Stomach (tissue), 4 donors: Measurements from ENCODE around the gene JPH3.

Experiments
- EP300 ChIP-seq: sonication (generic); formaldehyde crosslinking; IDR thresholded peaks from one replicate; pipeline ENCODE4 v1.6.1; 2017; ENCODE audit warnings: antibody characterized with exemption
- POLR2A ChIP-seq, 4 donors: fragments of 450-650 bp; IDR thresholded peaks; one replicate each; pipeline ENCODE4 v1.6.1; 2016; ENCODE audit warnings: antibody characterized with exemption in 4 of 4, control low read depth in 2 of 4, mild to moderate bottlenecking in 1 of 4, moderate library complexity in 1 of 4
- POLR2AphosphoS5 ChIP-seq, 3 donors: sonication (generic); formaldehyde crosslinking; IDR thresholded peaks; one replicate each; pipeline ENCODE4 v1.6.1; 2016; ENCODE audit warnings: antibody characterized with exemption in 3 of 3
- TF ChIP-seq, protein P1 (sequence below), 7 experiments: fragments of 450-650 bp in 4 of 7; fragments of 200-600 bp in 3 of 7; sonication (generic) in 3 of 7; IDR thresholded peaks; one replicate each; pipeline ENCODE4 v1.5.1; 2016 to 2019; ENCODE audit warnings: antibody characterized with exemption in 7 of 7, control low read depth in 2 of 7, mild to moderate bottlenecking in 1 of 7

DNA sequence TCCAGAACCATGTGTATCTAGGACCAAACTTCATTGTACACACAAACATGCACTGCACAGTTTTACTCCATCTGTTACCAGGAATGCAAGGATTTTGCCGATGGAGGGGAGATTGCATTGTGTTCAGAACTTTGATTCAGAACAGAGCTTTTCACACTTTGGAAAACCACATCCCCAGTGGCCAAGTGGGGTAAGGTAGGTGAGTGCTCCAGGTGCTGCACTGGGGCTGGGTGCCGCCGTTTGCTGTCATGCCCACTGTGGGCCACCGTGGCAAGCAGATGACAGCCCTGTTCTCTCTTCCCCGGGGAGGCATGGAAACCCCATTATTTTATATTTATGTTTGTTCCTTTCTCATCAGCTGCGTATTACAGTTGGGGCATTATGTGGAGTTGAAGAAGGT lies 29.3 kb upstream of the JPH3 start:
- TF ChIP-seq, protein P1, sequence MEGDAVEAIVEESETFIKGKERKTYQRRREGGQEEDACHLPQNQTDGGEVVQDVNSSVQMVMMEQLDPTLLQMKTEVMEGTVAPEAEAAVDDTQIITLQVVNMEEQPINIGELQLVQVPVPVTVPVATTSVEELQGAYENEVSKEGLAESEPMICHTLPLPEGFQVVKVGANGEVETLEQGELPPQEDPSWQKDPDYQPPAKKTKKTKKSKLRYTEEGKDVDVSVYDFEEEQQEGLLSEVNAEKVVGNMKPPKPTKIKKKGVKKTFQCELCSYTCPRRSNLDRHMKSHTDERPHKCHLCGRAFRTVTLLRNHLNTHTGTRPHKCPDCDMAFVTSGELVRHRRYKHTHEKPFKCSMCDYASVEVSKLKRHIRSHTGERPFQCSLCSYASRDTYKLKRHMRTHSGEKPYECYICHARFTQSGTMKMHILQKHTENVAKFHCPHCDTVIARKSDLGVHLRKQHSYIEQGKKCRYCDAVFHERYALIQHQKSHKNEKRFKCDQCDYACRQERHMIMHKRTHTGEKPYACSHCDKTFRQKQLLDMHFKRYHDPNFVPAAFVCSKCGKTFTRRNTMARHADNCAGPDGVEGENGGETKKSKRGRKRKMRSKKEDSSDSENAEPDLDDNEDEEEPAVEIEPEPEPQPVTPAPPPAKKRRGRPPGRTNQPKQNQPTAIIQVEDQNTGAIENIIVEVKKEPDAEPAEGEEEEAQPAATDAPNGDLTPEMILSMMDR (IDR thresholded peaks at IDR 0.05), result no peak
- TF ChIP-seq EP300 (no peak), POLR2A (IDR thresholded peaks at IDR 0.05) (no peak), POLR2AphosphoS5 (IDR thresholded peaks at IDR 0.05) (no peak)
